ENCODE data around the gene XPA.
"Not testable (repeated sequence)": the region's sequence is repeated elsewhere in the genome, so short reads cannot be mapped to it uniquely, and the experiment has no call there.

Gene XPA

GRCh38 chr9:97699824-97700223 lies 2.7 kb upstream of the XPA start:
- not testable (repeated sequence) for H3K27me3 ChIP-seq (replicated peaks; ENCODE audit: control insufficient read depth, insufficient read depth, low read length); H3K4me3 ChIP-seq (ENCODE audit: low read length); H3K9me3 ChIP-seq (ENCODE audit: control insufficient read depth, low read length); H3K9ac ChIP-seq (ENCODE audit: low read length); DNase-seq (ENCODE audit: low read depth); H3K36me3 ChIP-seq (ENCODE audit: control insufficient read depth, insufficient read depth, low read length, severe bottlenecking)
- H3K4me1 ChIP-seq (ENCODE audit: control insufficient read depth, insufficient read depth, low read length): peaks cover 32% of the 10 kb centered on the region

GRCh38 chr9:97699281-97699680 lies 2.1 kb upstream of the XPA start:
- not testable (repeated sequence) for H3K27me3 ChIP-seq (replicated peaks; ENCODE audit: control insufficient read depth, insufficient read depth, low read length); H3K36me3 ChIP-seq (ENCODE audit: control insufficient read depth, insufficient read depth, low read length, severe bottlenecking); DNase-seq (ENCODE audit: low read depth)

GRCh38 chr9:97698865-97699264 lies 1.7 kb upstream of the XPA start:
- Histone ChIP-seq H3K4me1 (ENCODE audit: control insufficient read depth, insufficient read depth, low read length) (peaks cover 32% of the 10 kb centered on the region), H3K9me3 (ENCODE audit: control insufficient read depth, low read length) (no peaks in the 10 kb centered on the region), H3K4me3 (ENCODE audit: low read length) (no peak overlapping the region), H3K27me3 (replicated peaks; ENCODE audit: control insufficient read depth, insufficient read depth, low read length) (no peaks in the 10 kb centered on the region), H3K9ac (ENCODE audit: low read length) (no peak overlapping the region), H3K36me3 (ENCODE audit: control insufficient read depth, insufficient read depth, low read length, severe bottlenecking) (no peaks in the 10 kb centered on the region)
- DNase-seq (ENCODE audit: low read depth): no peak

More at GRCh38 chr9:97699281-97699680, 2.1 kb upstream of the XPA start:
- not testable (repeated sequence) for H3K9ac ChIP-seq (ENCODE audit: low read length); H3K9me3 ChIP-seq (ENCODE audit: control insufficient read depth, low read length); H3K4me3 ChIP-seq (ENCODE audit: low read length)
- peaks cover 32% of the 10 kb centered on the region for H3K4me1 ChIP-seq (ENCODE audit: control insufficient read depth, insufficient read depth, low read length)

DNA sequence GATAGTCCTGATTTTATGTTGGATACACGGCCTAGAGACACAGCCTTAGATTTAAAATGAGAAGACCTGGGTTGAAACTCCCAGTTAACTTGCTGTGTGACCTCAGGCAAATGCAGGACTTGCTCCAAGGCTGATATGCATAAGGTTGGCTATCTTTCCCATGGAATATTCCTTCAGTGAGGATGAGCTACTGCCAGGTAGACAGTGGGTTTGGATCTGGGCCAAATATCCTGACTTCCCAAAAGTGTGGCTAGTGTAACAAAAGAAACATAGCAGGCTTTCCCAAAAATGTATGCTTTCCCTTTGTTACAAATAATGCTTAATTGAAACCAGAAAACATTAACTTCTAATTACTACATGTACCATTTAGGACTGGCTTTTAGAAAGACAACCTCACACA lies 697 bp upstream of the XPA start:
- DNase-seq (ENCODE audit: low read depth): no peak
- Histone ChIP-seq H3K9ac (ENCODE audit: low read length) (peak overlapping the region; percentile 93), H3K36me3 (ENCODE audit: control insufficient read depth, insufficient read depth, low read length, severe bottlenecking) (peaks cover 3% of the 10 kb centered on the region), H3K27me3 (replicated peaks; ENCODE audit: control insufficient read depth, insufficient read depth, low read length) (no peaks in the 10 kb centered on the region), H3K4me3 (ENCODE audit: low read length) (peak overlapping the region; percentile 97), H3K9me3 (ENCODE audit: control insufficient read depth, low read length) (no peaks in the 10 kb centered on the region), H3K4me1 (ENCODE audit: control insufficient read depth, insufficient read depth, low read length) (peaks cover 30% of the 10 kb centered on the region)

DNA sequence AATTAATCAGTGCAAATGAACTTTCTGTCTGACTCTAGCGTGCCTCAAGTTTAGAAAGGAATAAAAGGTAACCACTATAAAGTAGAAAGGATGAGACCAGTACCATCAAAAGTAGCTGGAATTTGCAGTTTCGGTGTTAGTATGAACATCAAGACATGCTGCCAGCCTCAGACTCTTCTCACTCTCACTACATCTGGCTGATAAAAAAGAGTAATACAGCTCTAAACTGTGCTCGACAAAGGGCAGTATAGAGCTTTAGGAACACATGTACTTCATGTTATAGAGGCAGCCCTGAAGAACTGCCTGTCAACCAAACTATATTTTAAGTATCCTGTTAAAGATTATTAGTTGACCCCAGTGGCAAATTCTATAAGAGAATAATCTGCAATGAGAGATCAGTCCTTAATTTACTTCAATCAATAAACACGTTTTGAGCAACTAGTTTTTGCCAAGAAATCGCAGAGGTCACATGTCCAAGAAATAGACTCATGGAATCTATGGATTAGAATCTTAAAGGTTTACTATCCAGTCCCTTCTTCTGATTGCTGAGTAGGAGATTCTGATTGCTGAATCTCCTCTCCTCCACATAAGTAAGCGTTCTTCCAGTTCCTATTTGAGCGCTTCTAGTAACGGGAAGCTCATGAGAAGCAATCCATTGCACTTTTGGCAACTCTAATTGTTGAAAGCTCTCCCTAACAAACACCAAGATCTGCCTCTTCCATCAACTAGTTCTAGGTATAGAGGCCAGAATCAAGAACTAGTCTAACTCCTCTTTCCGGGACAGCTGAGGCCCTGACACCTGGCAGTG lies 941 bp downstream of the XPA start:
- DNase-seq (ENCODE audit: low read depth): peak; percentile 11
- Histone ChIP-seq H3K4me3 (ENCODE audit: low read length) (peak overlapping the region; percentile 97), H3K4me1 (ENCODE audit: control insufficient read depth, insufficient read depth, low read length) (peaks cover 32% of the 10 kb centered on the region)

GRCh38 chr9:97695390-97695789 lies 1.8 kb downstream of the XPA start:
- H3K9me3 ChIP-seq (ENCODE audit: control insufficient read depth, low read length): no peaks in the 10 kb centered on the region
- H3K27me3 ChIP-seq (replicated peaks; ENCODE audit: control insufficient read depth, insufficient read depth, low read length): no peaks in the 10 kb centered on the region
- peak overlapping the region; percentile 97 for H3K4me3 ChIP-seq (ENCODE audit: low read length)
- DNase-seq (ENCODE audit: low read depth): no peak
- peak overlapping the region; percentile 93 for H3K9ac ChIP-seq (ENCODE audit: low read length)
- peaks cover 15% of the 10 kb centered on the region for H3K36me3 ChIP-seq (ENCODE audit: control insufficient read depth, insufficient read depth, low read length, severe bottlenecking)
- peaks cover 32% of the 10 kb centered on the region for H3K4me1 ChIP-seq (ENCODE audit: control insufficient read depth, insufficient read depth, low read length)

More for the DNA sequence above, 941 bp downstream of the XPA start:
- Histone ChIP-seq H3K27me3 (replicated peaks; ENCODE audit: control insufficient read depth, insufficient read depth, low read length) (no peaks in the 10 kb centered on the region), H3K36me3 (ENCODE audit: control insufficient read depth, insufficient read depth, low read length, severe bottlenecking) (peaks cover 8% of the 10 kb centered on the region), H3K9ac (ENCODE audit: low read length) (peak overlapping the region; percentile 93), H3K9me3 (ENCODE audit: control insufficient read depth, low read length) (no peaks in the 10 kb centered on the region)

DNA sequence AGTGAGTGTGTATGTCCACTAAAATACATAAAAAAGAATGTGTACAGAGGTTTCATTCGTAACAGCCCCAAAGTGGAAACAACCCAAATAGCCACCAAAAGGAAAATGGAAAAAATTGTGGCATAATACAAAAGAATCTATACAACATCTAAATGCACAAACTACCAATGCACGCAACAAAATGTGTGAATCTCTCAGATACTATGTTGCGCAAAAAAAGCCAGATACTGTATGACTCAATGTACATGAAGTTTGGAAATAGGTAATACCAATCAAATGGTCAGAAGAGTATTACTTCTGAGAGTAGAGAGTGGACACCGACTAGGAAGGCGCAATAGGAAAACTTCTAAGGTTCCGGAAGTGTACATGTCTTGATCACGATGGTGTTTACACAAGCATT lies 2.4 kb downstream of the XPA start:
- no peaks in the 10 kb centered on the region for H3K27me3 ChIP-seq (replicated peaks; ENCODE audit: control insufficient read depth, insufficient read depth, low read length)
- H3K4me3 ChIP-seq (ENCODE audit: low read length): peak overlapping the region; percentile 97
- H3K9ac ChIP-seq (ENCODE audit: low read length): no peak overlapping the region
- H3K36me3 ChIP-seq (ENCODE audit: control insufficient read depth, insufficient read depth, low read length, severe bottlenecking): peaks cover 20% of the 10 kb centered on the region
- no peak for DNase-seq (ENCODE audit: low read depth)
- H3K9me3 ChIP-seq (ENCODE audit: control insufficient read depth, low read length): no peaks in the 10 kb centered on the region
- H3K4me1 ChIP-seq (ENCODE audit: control insufficient read depth, insufficient read depth, low read length): peaks cover 34% of the 10 kb centered on the region

DNA sequence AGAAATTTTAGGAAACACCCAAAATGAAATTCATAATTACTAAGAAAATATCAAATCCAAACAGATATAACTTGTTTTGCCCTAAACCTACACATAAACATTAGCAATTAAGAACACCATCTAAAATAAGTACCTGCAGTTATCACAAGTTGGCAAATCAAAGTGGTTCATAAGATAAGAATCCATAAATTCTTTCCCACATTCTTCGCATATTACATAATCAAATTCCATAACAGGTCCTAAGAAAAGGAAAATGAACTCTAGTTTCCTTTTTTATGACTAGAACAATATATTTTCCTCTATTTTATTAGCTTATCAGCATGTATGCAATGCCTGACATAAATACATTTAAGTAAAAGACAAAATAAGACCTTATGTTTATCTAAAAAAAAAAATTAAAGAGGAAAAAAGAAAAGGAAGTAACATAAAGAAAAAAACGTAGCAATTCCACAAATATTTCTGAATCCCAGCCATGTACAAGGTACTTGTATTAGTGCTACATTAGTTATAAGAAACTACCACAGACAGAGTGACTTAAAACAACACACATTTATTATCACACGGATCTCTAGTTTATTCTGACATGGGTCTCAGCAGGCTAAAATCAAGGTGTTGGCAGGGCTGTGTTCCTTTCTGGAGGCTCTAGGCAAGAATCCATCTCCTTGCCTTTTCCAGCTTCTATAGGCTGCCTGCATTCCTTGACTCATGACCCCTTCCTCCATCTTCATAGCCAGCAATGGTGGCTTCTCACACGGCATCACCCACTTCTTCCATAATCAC lies 7.5 kb downstream of the XPA start:
- Histone ChIP-seq H3K9ac (ENCODE audit: low read length) (no peak overlapping the region), H3K27me3 (replicated peaks; ENCODE audit: control insufficient read depth, insufficient read depth, low read length) (no peaks in the 10 kb centered on the region), H3K4me3 (ENCODE audit: low read length) (no peak overlapping the region), H3K9me3 (ENCODE audit: control insufficient read depth, low read length) (no peaks in the 10 kb centered on the region), H3K36me3 (ENCODE audit: control insufficient read depth, insufficient read depth, low read length, severe bottlenecking) (peaks cover 64% of the 10 kb centered on the region), H3K4me1 (ENCODE audit: control insufficient read depth, insufficient read depth, low read length) (peaks cover 20% of the 10 kb centered on the region)
- DNase-seq (ENCODE audit: low read depth): no peak

DNA sequence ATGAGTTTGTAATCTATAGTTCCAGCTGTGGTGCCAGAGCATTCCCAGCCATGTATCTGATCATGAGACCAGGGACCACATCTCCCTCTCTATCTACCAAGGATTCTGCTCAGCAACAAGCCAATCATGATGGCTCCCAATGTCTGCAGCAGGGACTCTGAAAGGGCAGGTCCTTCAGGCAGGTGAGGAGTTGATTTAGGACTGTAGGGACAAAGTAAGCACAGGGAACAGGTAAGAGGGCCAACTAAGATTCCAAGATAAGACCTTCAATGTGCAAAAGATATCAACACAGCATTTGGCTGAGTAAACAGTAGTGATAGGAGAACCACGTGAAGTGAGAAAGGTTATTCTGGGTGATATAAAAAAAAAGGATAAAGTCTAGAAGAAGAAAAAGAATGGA lies 8.5 kb downstream of the XPA start:
- Histone ChIP-seq H3K4me3 (ENCODE audit: low read length) (no peak overlapping the region), H3K4me1 (ENCODE audit: control insufficient read depth, insufficient read depth, low read length) (peaks cover 11% of the 10 kb centered on the region), H3K36me3 (ENCODE audit: control insufficient read depth, insufficient read depth, low read length, severe bottlenecking) (peaks cover 73% of the 10 kb centered on the region), H3K27me3 (replicated peaks; ENCODE audit: control insufficient read depth, insufficient read depth, low read length) (no peaks in the 10 kb centered on the region), H3K9me3 (ENCODE audit: control insufficient read depth, low read length) (no peaks in the 10 kb centered on the region), H3K9ac (ENCODE audit: low read length) (no peak overlapping the region)
- no peak for DNase-seq (ENCODE audit: low read depth)

GRCh38 chr9:97682242-97682641 lies 14.9 kb downstream of the XPA start:
- H3K9ac ChIP-seq (ENCODE audit: low read length): no peak overlapping the region
- H3K9me3 ChIP-seq (ENCODE audit: control insufficient read depth, low read length): no peaks in the 10 kb centered on the region
- H3K4me3 ChIP-seq (ENCODE audit: low read length): no peak overlapping the region
- no peaks in the 10 kb centered on the region for H3K27me3 ChIP-seq (replicated peaks; ENCODE audit: control insufficient read depth, insufficient read depth, low read length)
- H3K36me3 ChIP-seq (ENCODE audit: control insufficient read depth, insufficient read depth, low read length, severe bottlenecking): peaks cover 82% of the 10 kb centered on the region
- no peaks in the 10 kb centered on the region for H3K4me1 ChIP-seq (ENCODE audit: control insufficient read depth, insufficient read depth, low read length)
- DNase-seq (ENCODE audit: low read depth): no peak

GRCh38 chr9:97675655-97676054 lies 21.5 kb downstream of the XPA start:
- H3K9ac ChIP-seq (ENCODE audit: low read length): no peak overlapping the region
- no peak for DNase-seq (ENCODE audit: low read depth)
- H3K4me1 ChIP-seq (ENCODE audit: control insufficient read depth, insufficient read depth, low read length): peaks cover 20% of the 10 kb centered on the region
- no peaks in the 10 kb centered on the region for H3K9me3 ChIP-seq (ENCODE audit: control insufficient read depth, low read length)
- H3K4me3 ChIP-seq (ENCODE audit: low read length): no peak overlapping the region
- no peaks in the 10 kb centered on the region for H3K27me3 ChIP-seq (replicated peaks; ENCODE audit: control insufficient read depth, insufficient read depth, low read length)
- H3K36me3 ChIP-seq (ENCODE audit: control insufficient read depth, insufficient read depth, low read length, severe bottlenecking): peaks cover 89% of the 10 kb centered on the region
